ENCODE measurements around the gene CEP55.
A peak's percentile ranks its signal among the peaks of the same experiment; 100 is the strongest.

DNA sequence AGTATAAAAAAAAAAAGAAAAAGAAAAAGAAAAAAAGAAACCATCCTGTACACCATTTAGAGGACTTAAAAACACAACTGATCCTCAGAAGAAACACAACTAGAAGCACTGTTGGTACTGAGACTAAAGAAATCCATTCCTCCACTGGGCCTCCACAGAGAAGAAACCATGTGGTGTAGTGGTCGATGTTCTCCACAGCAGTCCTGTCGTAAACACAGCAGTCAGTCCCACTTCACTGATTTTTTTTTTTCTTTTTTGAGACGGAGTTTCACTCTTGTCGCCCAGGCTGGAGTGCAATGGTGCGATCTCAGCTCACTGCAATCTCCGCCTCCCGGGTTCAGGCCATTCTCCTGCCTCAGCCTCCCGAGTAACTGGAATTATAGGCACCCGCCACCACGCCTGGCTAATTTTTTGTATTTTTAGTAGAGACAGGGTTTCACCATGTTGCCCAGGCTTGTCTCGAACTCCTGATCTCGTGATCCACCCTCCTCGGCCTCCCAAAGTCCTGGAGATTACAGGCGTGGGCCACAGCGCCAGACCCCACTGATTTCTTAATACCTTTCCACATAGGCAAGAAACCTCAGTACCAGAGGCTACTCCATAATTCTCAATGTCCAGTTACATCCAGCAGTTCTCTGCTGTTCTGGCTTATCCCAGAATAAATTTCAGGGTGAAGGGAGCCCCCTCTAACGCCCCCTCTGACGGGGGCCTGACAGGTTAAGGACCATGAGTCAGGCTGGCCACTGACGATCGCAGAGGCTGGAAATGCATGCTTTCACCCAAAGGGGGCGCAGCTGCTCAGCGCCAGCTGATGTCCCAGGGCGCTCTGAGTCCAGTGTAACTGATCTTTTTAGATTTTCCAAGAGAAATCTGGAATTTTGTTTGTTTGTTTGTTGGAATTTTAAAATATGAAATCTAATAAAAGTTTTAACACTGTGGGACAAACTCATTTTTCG lies 45.3 kb downstream of the CEP55 start:
- TF ChIP-seq POLR2A (IDR thresholded peaks at IDR 0.05): no peak
- TF ChIP-seq, protein P1, sequence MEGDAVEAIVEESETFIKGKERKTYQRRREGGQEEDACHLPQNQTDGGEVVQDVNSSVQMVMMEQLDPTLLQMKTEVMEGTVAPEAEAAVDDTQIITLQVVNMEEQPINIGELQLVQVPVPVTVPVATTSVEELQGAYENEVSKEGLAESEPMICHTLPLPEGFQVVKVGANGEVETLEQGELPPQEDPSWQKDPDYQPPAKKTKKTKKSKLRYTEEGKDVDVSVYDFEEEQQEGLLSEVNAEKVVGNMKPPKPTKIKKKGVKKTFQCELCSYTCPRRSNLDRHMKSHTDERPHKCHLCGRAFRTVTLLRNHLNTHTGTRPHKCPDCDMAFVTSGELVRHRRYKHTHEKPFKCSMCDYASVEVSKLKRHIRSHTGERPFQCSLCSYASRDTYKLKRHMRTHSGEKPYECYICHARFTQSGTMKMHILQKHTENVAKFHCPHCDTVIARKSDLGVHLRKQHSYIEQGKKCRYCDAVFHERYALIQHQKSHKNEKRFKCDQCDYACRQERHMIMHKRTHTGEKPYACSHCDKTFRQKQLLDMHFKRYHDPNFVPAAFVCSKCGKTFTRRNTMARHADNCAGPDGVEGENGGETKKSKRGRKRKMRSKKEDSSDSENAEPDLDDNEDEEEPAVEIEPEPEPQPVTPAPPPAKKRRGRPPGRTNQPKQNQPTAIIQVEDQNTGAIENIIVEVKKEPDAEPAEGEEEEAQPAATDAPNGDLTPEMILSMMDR (IDR thresholded peaks at IDR 0.05): peak; percentile 71 to 91 (median 83)
